COLO829 (cell line): ENCODE data around the gene RFC4.
"Not testable (repeated sequence)": the region's sequence is repeated elsewhere in the genome, so short reads cannot be mapped to it uniquely, and the experiment has no call there.

Experiments
- DNase-seq: peaks from one replicate; pipeline ENCODE4 v3.0.0; 2012; ENCODE audit warnings: low spot score

The RFC4 gene

GRCh38 chr3:186806089-186807055 is at the start of gene RFC4:
RFC4 (minus strand) TSS chr3:186806482; CDS start chr3:186804713, 1,769 bp downstream.
- DNase-seq: peak; percentile 78

- DNase-seq: no peak
Measured at GRCh38 chr3:186854954-186855353, 48.7 kb upstream of the RFC4 start.

GRCh38 chr3:186854146-186854545 is 47.9 kb upstream of the RFC4 start:
- DNase-seq: no peak

GRCh38 chr3:186852994-186853393 is 46.7 kb upstream of the RFC4 start:
- DNase-seq: no peak

GRCh38 chr3:186851835-186852234 is 45.6 kb upstream of the RFC4 start:
- not testable (repeated sequence) for DNase-seq

- DNase-seq: peak; percentile 72
Measured at GRCh38 chr3:186849374-186849975, 43.2 kb upstream of the RFC4 start.

GRCh38 chr3:186847437-186847836 is 41.2 kb upstream of the RFC4 start:
- DNase-seq: no peak

GRCh38 chr3:186845756-186846155 is 39.5 kb upstream of the RFC4 start:
- DNase-seq: no peak

- DNase-seq: no peak
Measured at GRCh38 chr3:186844908-186845307, 38.6 kb upstream of the RFC4 start.

- DNase-seq: no peak
Measured at GRCh38 chr3:186843039-186843432, 36.8 kb upstream of the RFC4 start.

- DNase-seq: no peak
Measured at GRCh38 chr3:186842426-186843038, 36.2 kb upstream of the RFC4 start, which contains the start of gene ADIPOQ. ADIPOQ (plus strand) TSS chr3:186842710; CDS start chr3:186853059, 10,349 bp downstream.

GRCh38 chr3:186841620-186842019 is 35.3 kb upstream of the RFC4 start:
- no peak for DNase-seq

- no peak for DNase-seq
Measured at GRCh38 chr3:186839874-186840641, 33.8 kb upstream of the RFC4 start.

- DNase-seq: no peak
Measured at GRCh38 chr3:186832276-186832675, 26.0 kb upstream of the RFC4 start.

- no peak for DNase-seq
Measured at GRCh38 chr3:186831798-186832197, 25.5 kb upstream of the RFC4 start.

GRCh38 chr3:186828340-186828739 is 22.1 kb upstream of the RFC4 start:
- DNase-seq: no peak

- DNase-seq: peak; percentile 100
Measured at GRCh38 chr3:186826976-186827857, 20.9 kb upstream of the RFC4 start.

GRCh38 chr3:186826410-186826975 is 20.2 kb upstream of the RFC4 start:
- no peak for DNase-seq

- DNase-seq: no peak
Measured at GRCh38 chr3:186825872-186826409, 19.7 kb upstream of the RFC4 start.

- DNase-seq: no peak
Measured at GRCh38 chr3:186825294-186825821, 19.1 kb upstream of the RFC4 start.
